Cardiac muscle cell (in vitro differentiated cells and primary cell): ENCODE data around the gene SOX12. TPM values are rescaled to one million over a fixed set of nuclear protein-coding genes. Genes with fewer than 3 reads are reported as not detected.
"Not testable (repeated sequence)": the region's sequence is repeated elsewhere in the genome, so short reads cannot be mapped to it uniquely, and the experiment has no call there.

ENCODE experiments used
- DNase-seq, 2 donors: peaks; one replicate each; pipeline versions ENCODE4 v3.0.0 to v3.0.0-alpha.2; 2010 to 2017; ENCODE audit warnings: low read depth in 1 of 2, low spot score in 1 of 2
- H3K27ac ChIP-seq: fragments of 200-600 bp; sonication (generic); 2 replicates; pipeline ENCODE4 v1.5.1; 2016
- H3K27me3 ChIP-seq: fragments of 200-600 bp; sonication (generic); 2 replicates; pipeline ENCODE4 v1.6.0; 2016; ENCODE audit warnings: control low read depth
- H3K36me3 ChIP-seq: fragments of 200-600 bp; sonication (generic); 2 replicates; pipeline ENCODE4 v1.5.1; 2016; ENCODE audit warnings: control low read depth
- H3K4me1 ChIP-seq: fragments of 200-600 bp; sonication (generic); 2 replicates; pipeline ENCODE4 v1.8.1; 2017; ENCODE audit warnings: low read depth, mild to moderate bottlenecking, mixed run types
- H3K4me3 ChIP-seq: fragments of 200-600 bp; sonication (generic); 2 replicates; pipeline ENCODE4 v1.5.1; 2016; ENCODE audit warnings: mild to moderate bottlenecking
- H3K9me3 ChIP-seq: fragments of 200-600 bp; sonication (generic); 2 replicates; pipeline ENCODE4 v1.5.1; 2017; ENCODE audit warnings: low read depth, mild to moderate bottlenecking, control low read depth
- CTCF ChIP-seq: IDR thresholded peaks from 2 replicates; pipeline ENCODE4 v1.5.1; 2012; ENCODE audit warnings: low read depth, mild to moderate bottlenecking, low read length
- polyA plus RNA-seq: library from polyadenylated mRNA; unstranded; fragments of >200 nt; fragmentation: Nextera tagmentation; extraction: Ambion mirVana; gene quantifications from 2 replicates; pipeline ENCODE4 v1.2.1, GENCODE V29; 2016
- total RNA-seq: library from RNA; depleted of rRNA; stranded (reverse); fragments of >200 nt; gene quantifications from 2 replicates; pipeline ENCODE4 v1.2.3, GENCODE V29; 2016

Gene SOX12
- total and polyA plus RNA-seq, 2 experiments from 2014 or later, result 41.9 to 79.8 TPM

GRCh38 chr20:368915-369314 is 43.6 kb downstream of the SOX12 start:
- no peaks in the 10 kb centered on the region for H3K27me3 ChIP-seq
- H3K9me3 ChIP-seq, result no peaks in the 10 kb centered on the region
- H3K27ac ChIP-seq, result no peak overlapping the region
- no peaks in the 10 kb centered on the region for H3K36me3 ChIP-seq
- no peaks in the 10 kb centered on the region for H3K4me1 ChIP-seq
- H3K4me3 ChIP-seq, result no peak overlapping the region
- TF ChIP-seq CTCF, result no peak
- no peak for DNase-seq

- Histone ChIP-seq H3K27ac (no peak overlapping the region), H3K4me1 (no peaks in the 10 kb centered on the region), H3K27me3 (no peaks in the 10 kb centered on the region), H3K4me3 (no peak overlapping the region), H3K9me3 (no peaks in the 10 kb centered on the region), H3K36me3 (no peaks in the 10 kb centered on the region)
- TF ChIP-seq CTCF, result no peak
- no peak for DNase-seq
Observed at GRCh38 chr20:370151-370600, 44.8 kb downstream of the SOX12 start.

- H3K27ac ChIP-seq, result no peak overlapping the region
- no peak for DNase-seq
Observed at GRCh38 chr20:370977-371754, 45.8 kb downstream of the SOX12 start.

GRCh38 chr20:371755-372542 is 46.6 kb downstream of the SOX12 start:
- Histone ChIP-seq H3K4me3 (no peak overlapping the region), H3K36me3 (no peaks in the 10 kb centered on the region), H3K27ac (no peak overlapping the region), H3K9me3 (no peaks in the 10 kb centered on the region), H3K4me1 (no peaks in the 10 kb centered on the region), H3K27me3 (no peaks in the 10 kb centered on the region)
- peak in 1 of 2 donors; percentile 96 for DNase-seq
- TF ChIP-seq CTCF, result no peak

More at GRCh38 chr20:370977-371754, 45.8 kb downstream of the SOX12 start:
- Histone ChIP-seq H3K4me3 (no peak overlapping the region), H3K36me3 (no peaks in the 10 kb centered on the region), H3K27me3 (no peaks in the 10 kb centered on the region), H3K9me3 (no peaks in the 10 kb centered on the region), H3K4me1 (no peaks in the 10 kb centered on the region)
- TF ChIP-seq CTCF, result no peak

GRCh38 chr20:372543-373082 is 47.3 kb downstream of the SOX12 start:
- DNase-seq, H3K36me3 ChIP-seq, H3K4me3 ChIP-seq, H3K4me1 ChIP-seq, H3K27ac ChIP-seq, H3K27me3 ChIP-seq, H3K9me3 ChIP-seq: not testable (repeated sequence)
